Hepatocyte (in vitro differentiated cells): ENCODE measurements around the gene PTPRD. TPM values are rescaled to one million over a fixed set of nuclear protein-coding genes. Genes with fewer than 3 reads are reported as not detected.
"Not testable (repeated sequence)": the region's sequence is repeated elsewhere in the genome, so short reads cannot be mapped to it uniquely, and the experiment has no call there.

ENCODE experiments used
- DNase-seq: peaks from one replicate; pipeline ENCODE4 v3.0.0-alpha.2; 2016; ENCODE audit warnings: low spot score
- H2AFZ ChIP-seq: fragments of 200-600 bp; sonication (generic); 2 replicates; pipeline ENCODE4 v1.6.0; 2016; ENCODE audit warnings: antibody characterized with exemption, mild to moderate bottlenecking
- H3K27ac ChIP-seq: fragments of 200-600 bp; sonication (generic); 2 replicates; pipeline ENCODE4 v1.5.1; 2016; ENCODE audit warnings: mild to moderate bottlenecking
- H3K27me3 ChIP-seq: fragments of 200-600 bp; sonication (generic); 2 replicates; pipeline ENCODE4 v1.6.1; 2016
- H3K36me3 ChIP-seq: fragments of 200-600 bp; sonication (generic); replicated peaks from 2 replicates; pipeline ENCODE4 v1.5.1; 2016; ENCODE audit warnings: low read depth; ENCODE audit not compliant: insufficient read depth
- H3K4me1 ChIP-seq: fragments of 200-600 bp; sonication (generic); 2 replicates; pipeline ENCODE4 v1.5.1; 2016; ENCODE audit warnings: mild to moderate bottlenecking, moderate library complexity; ENCODE audit not compliant: insufficient read depth
- H3K4me2 ChIP-seq: fragments of 200-600 bp; sonication (generic); 2 replicates; pipeline ENCODE4 v1.6.0; 2016
- H3K4me3 ChIP-seq: fragments of 200-600 bp; sonication (generic); 2 replicates; pipeline ENCODE4 v1.5.1; 2016; ENCODE audit warnings: mild to moderate bottlenecking
- H3K79me2 ChIP-seq: fragments of 200-600 bp; sonication (generic); 2 replicates; pipeline ENCODE4 v1.6.0; 2017; ENCODE audit warnings: mild to moderate bottlenecking
- H3K9me2 ChIP-seq: fragments of 200-600 bp; sonication (generic); replicated peaks from 2 replicates; pipeline ENCODE4 v1.6.0; 2017; ENCODE audit warnings: mild to moderate bottlenecking; ENCODE audit not compliant: insufficient read depth
- H3K9me3 ChIP-seq: fragments of 200-600 bp; sonication (generic); 2 replicates; pipeline ENCODE4 v1.5.1; 2016; ENCODE audit warnings: low read depth, mild to moderate bottlenecking
- H4K20me1 ChIP-seq: fragments of 200-600 bp; sonication (generic); 2 replicates; pipeline ENCODE4 v1.6.0; 2016; ENCODE audit warnings: mild to moderate bottlenecking; ENCODE audit not compliant: insufficient read depth, poor library complexity, severe bottlenecking
- CTCF ChIP-seq: fragments of 200-600 bp; sonication (generic); IDR thresholded peaks from 2 replicates; pipeline ENCODE4 v1.5.1; 2016; ENCODE audit warnings: antibody characterized with exemption, mild to moderate bottlenecking; ENCODE audit not compliant: poor library complexity
- EZH2 ChIP-seq: fragments of 200-600 bp; sonication (generic); IDR thresholded peaks from 2 replicates; pipeline ENCODE4 v1.6.1; 2016; ENCODE audit warnings: antibody characterized with exemption, mild to moderate bottlenecking, borderline replicate concordance
- EZH2phosphoT487 ChIP-seq: fragments of 200-600 bp; sonication (generic); IDR thresholded peaks from one replicate; pipeline ENCODE4 v1.6.1; 2018; ENCODE audit warnings: antibody characterized with exemption, mild to moderate bottlenecking, low read depth, moderate library complexity; ENCODE audit not compliant: unreplicated experiment, severe bottlenecking
- WGBS: methylation state at CpG from one replicate; pipeline ENCODE4 v1.1.6; 2016; ENCODE audit warnings: low lambda C conversion rate; ENCODE audit errors: missing lambda C conversion rate; 5-methylcytosine and 5-hydroxymethylcytosine counted together
- polyA plus RNA-seq: library from polyadenylated mRNA; unstranded; fragments of >200 nt; fragmentation: Nextera tagmentation; extraction: Ambion mirVana; gene quantifications from 2 replicates; pipeline ENCODE4 v1.2.1, GENCODE V29; 2016
- total RNA-seq: library from RNA; depleted of rRNA; stranded (reverse); fragments of >200 nt; gene quantifications from 2 replicates; pipeline ENCODE4 v1.2.3, GENCODE V29; 2014

Gene PTPRD
- total and polyA plus RNA-seq, 2 experiments from 2014 or later = 6.5 to 77.6 TPM

DNA sequence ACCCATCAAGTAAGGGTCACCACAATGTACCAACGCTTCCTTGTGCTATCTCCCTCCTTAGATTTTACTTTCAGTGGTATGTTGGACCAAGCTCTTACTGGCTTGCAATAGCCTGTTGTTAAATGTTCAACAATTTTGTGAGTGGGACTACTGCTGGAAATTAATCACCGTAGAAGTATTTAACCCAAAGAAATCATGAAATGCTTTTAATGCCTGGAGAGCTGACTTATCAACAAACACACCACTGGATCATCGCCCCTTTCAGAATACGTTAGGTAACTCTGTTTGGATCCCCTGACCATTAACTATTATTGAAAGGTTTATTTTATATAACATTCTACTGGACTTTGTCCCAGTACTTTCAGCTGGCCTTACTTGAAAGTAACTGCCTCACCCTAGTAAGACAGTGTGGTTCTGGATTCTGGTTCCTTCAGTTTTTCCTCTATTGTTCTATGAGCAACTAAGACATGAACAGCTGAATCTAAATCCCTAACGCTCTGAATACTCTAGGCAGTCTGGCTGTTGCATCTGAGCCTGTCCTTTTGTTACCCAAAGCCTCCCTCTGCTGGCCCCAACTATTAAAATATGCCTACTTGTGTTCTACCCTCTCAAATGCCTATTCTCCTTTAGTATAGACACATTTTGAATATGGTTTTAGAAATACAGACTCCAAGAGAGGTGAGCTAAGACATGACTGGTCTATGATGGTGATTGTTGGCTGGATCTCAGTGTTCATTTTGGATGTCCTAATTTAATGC lies 1609.8 kb downstream of the PTPRD start:
- Histone ChIP-seq H3K27ac (no peak overlapping the region), H2AFZ (no peak overlapping the region), H3K4me3 (no peak overlapping the region), H3K9me3 (no peaks in the 10 kb centered on the region), H3K4me2 (no peak overlapping the region), H3K79me2 (no peaks in the 10 kb centered on the region), H3K4me1 (no peaks in the 10 kb centered on the region), H4K20me1 (no peaks in the 10 kb centered on the region), H3K36me3 (no peaks in the 10 kb centered on the region), H3K9me2 (no peaks in the 10 kb centered on the region), H3K27me3 (no peaks in the 10 kb centered on the region)
- peak; percentile 37 for TF ChIP-seq CTCF
- TF ChIP-seq EZH2 = no peak
- DNase-seq = peak; percentile 42
- 77% methylated on average over 5 of the region's 5 CpGs for WGBS

DNA sequence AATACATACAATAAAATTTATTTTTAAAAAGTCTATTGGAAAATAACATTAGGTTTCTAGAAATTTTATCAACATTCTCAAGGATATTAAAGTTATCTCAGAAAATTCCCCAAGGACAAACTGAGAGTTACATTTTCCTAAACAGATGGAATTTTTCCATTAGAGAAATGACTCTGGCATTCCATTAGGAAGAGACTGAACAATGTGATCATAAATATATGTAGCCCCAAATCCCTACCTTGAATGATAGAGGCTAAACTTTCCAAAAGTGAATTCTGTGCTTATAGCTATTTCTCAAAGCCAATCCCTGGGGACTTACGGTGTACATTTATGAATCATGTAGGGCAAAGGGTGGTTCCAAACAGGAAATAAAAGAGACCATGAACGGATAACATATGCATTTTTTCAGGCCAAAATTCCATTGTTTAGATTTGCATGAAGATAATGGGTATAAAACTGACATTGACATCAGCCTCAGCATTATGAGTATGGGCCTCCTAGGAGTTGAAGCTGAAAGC lies 1632.2 kb downstream of the PTPRD start:
- no peaks in the 10 kb centered on the region for H3K27me3 ChIP-seq
- no peaks in the 10 kb centered on the region for H3K9me2 ChIP-seq
- no peaks in the 10 kb centered on the region for H4K20me1 ChIP-seq
- H2AFZ ChIP-seq = no peak overlapping the region
- H3K9me3 ChIP-seq = no peaks in the 10 kb centered on the region
- no peak overlapping the region for H3K4me2 ChIP-seq
- DNase-seq = no peak
- no peaks in the 10 kb centered on the region for H3K79me2 ChIP-seq
- H3K27ac ChIP-seq = no peak overlapping the region
- H3K36me3 ChIP-seq = no peaks in the 10 kb centered on the region
- no peak overlapping the region for H3K4me3 ChIP-seq
- 29% methylated on average over 2 of the region's 2 CpGs for WGBS
- TF ChIP-seq EZH2phosphoT487 (no peak), EZH2 (no peak), CTCF (no peak)
- no peaks in the 10 kb centered on the region for H3K4me1 ChIP-seq

- Histone ChIP-seq H3K79me2 (no peaks in the 10 kb centered on the region), H2AFZ (no peak overlapping the region), H3K27ac (no peak overlapping the region), H3K9me2 (no peaks in the 10 kb centered on the region), H3K4me2 (no peak overlapping the region), H3K36me3 (no peaks in the 10 kb centered on the region), H3K27me3 (no peaks in the 10 kb centered on the region), H3K9me3 (no peaks in the 10 kb centered on the region), H3K4me3 (no peak overlapping the region), H3K4me1 (no peaks in the 10 kb centered on the region), H4K20me1 (no peaks in the 10 kb centered on the region)
- TF ChIP-seq EZH2phosphoT487 (no peak), CTCF (no peak), EZH2 (no peak)
- 89% methylated on average over 6 of the region's 6 CpGs for WGBS
- no peak for DNase-seq
Measured at GRCh38 chr9:8978334-8978733, 1634.5 kb downstream of the PTPRD start.

- not testable (repeated sequence) for H3K4me1 ChIP-seq, H3K79me2 ChIP-seq, H4K20me1 ChIP-seq, H3K4me2 ChIP-seq, H3K9me3 ChIP-seq, DNase-seq, H2AFZ ChIP-seq, H3K9me2 ChIP-seq, H3K4me3 ChIP-seq, H3K27me3 ChIP-seq, H3K36me3 ChIP-seq, H3K27ac ChIP-seq
- WGBS = 70% methylated on average over 3 of the region's 3 CpGs
Measured at GRCh38 chr9:8968350-8968749, 1644.5 kb downstream of the PTPRD start.
